Ovary (tissue), 9 donors: ENCODE results near the gene PARVA. TPM values are rescaled to one million over a fixed set of nuclear protein-coding genes. Genes with fewer than 3 reads are reported as not detected.

Experiments used
- DNase-seq, 5 donors: peaks; one replicate each; pipeline ENCODE4 v3.0.0-alpha.2; 2019 to 2020
- H3K27ac ChIP-seq, 2 donors: fragments of 200-600 bp; one replicate each; pipeline versions ENCODE4 v1.5.1 to v1.8.0; 2019 to 2022
- H3K27me3 ChIP-seq: fragments of 200-600 bp; one replicate; pipeline ENCODE4 v1.8.0; 2022
- H3K36me3 ChIP-seq: fragments of 200-600 bp; sonication (generic); one replicate; pipeline ENCODE4 v1.5.1; 2019
- H3K4me1 ChIP-seq: one replicate; pipeline ENCODE4 v1.8.1; 2013; ENCODE audit warnings: mild to moderate bottlenecking, moderate library complexity; ENCODE audit not compliant: insufficient read depth
- H3K4me3 ChIP-seq: fragments of 200-600 bp; sonication (generic); one replicate; pipeline ENCODE4 v1.5.1; 2017
- H3K9me3 ChIP-seq, 2 donors: fragments of 200-600 bp in 1 of 2; sonication (generic) in 1 of 2; one replicate each; pipeline versions ENCODE4 v1.5.1 to v1.8.1; 2013 to 2019; ENCODE audit warnings: mild to moderate bottlenecking in 1 of 2, moderate library complexity in 1 of 2
- CTCF ChIP-seq, 3 donors: fragments of 450-650 bp in 2 of 3; fragments of 200-600 bp in 1 of 3; IDR thresholded peaks; one replicate each; pipeline versions ENCODE4 v1.5.1 to v1.8.0; 2016 to 2022; ENCODE audit warnings: antibody characterized with exemption in 3 of 3, mild to moderate bottlenecking in 1 of 3
- EP300 ChIP-seq: sonication (generic); formaldehyde crosslinking; IDR thresholded peaks from one replicate; pipeline ENCODE4 v1.6.1; 2017; ENCODE audit warnings: antibody characterized with exemption
- POLR2A ChIP-seq: fragments of 450-650 bp; IDR thresholded peaks from one replicate; pipeline ENCODE4 v1.6.1; 2017; ENCODE audit warnings: antibody characterized with exemption, mild to moderate bottlenecking, moderate library complexity
- WGBS, 3 donors: extraction: QIAGEN DNeasy Blood & Tissue Kit in 1 of 3; methylation state at CpG; one replicate each; pipeline versions ENCODE4 v1.1.5 to v1.1.7; 2013 to 2017; 5-methylcytosine and 5-hydroxymethylcytosine counted together
- intact Hi-C, 4 donors: fragments of 100-400 bp; cut with DNase I; formaldehyde crosslinking; loops; one replicate each; pipeline versions ENCODE4 v1.11.0 to v1.15.1; 2022 to 2023
- polyA plus RNA-seq, 2 donors: library from polyadenylated mRNA; stranded (reverse); fragments of 200-250 nt in 1 of 2; fragments of 350-450 nt in 1 of 2; fragmentation: Illumina TruSeq in 1 of 2; extraction: RNeasy Lipid Tissue Mini Kit (QIAGEN cat#74804) in 1 of 2; gene quantifications; one replicate each; pipeline ENCODE4 v1.2.3, GENCODE V29; 2013 to 2014
- total RNA-seq, 7 donors: library from RNA; depleted of rRNA in 2 of 7; stranded (reverse); fragments of >200 nt in 2 of 7; fragmentation: NEBNext Ultra II Directional in 3 of 7; extraction: Animal tissue kit (Norgen Biotek cat#: 25700) in 3 of 7; gene quantifications; one replicate each; pipeline versions ENCODE4 v1.1.0 to v1.2.4, GENCODE V29; 2016 to 2023
- donor health status: DM: no; HTN: no; CAD: no; lungs with moderate emphysema.
- donor health status: DM: no; HTN: no; CAD: no.
- donor health status: Bipolar disorder and iron deficiency.
- donor health status: DM: yes; HTN: yes; CAD: no.
- donor health status: DM: no; HTN: no; CAD: no.
- donor health status: DM: yes; HTN: yes; CAD: no.

Gene PARVA
- total and polyA plus RNA-seq, 9 donors, result 28.4 to 126 (median 89.8) TPM

- Histone ChIP-seq H3K27ac (no peak overlapping the region), H3K27me3 (no peaks in the 10 kb centered on the region), H3K36me3 (no peaks in the 10 kb centered on the region), H3K4me3 (no peak overlapping the region), H3K9me3 (no peaks in the 10 kb centered on the region), H3K4me1 (peaks cover 12% of the 10 kb centered on the region)
- WGBS, 3 donors, result 84 to 90% (median 88%) methylated on average over 3 of the region's 3 CpGs
- DNase-seq, result no peak
- intact Hi-C loops, result no loop called here
- TF ChIP-seq CTCF (IDR thresholded peaks at IDR 0.05), result no peak
- no peak for TF ChIP-seq POLR2A
- no peak for TF ChIP-seq EP300
Measured at GRCh38 chr11:12560362-12560761, 183.0 kb downstream of the PARVA start.

- peaks cover 12% of the 10 kb centered on the region for H3K4me1 ChIP-seq
- H3K27ac ChIP-seq, result no peak overlapping the region
- TF ChIP-seq CTCF (IDR thresholded peaks at IDR 0.05) (no peak), POLR2A (no peak), EP300 (no peak)
- no peaks in the 10 kb centered on the region for H3K9me3 ChIP-seq
- intact Hi-C loops, result no loop called here
- DNase-seq, result no peak
- WGBS, 3 donors, result 52 to 75% (median 55%) methylated on average over 2 of the region's 2 CpGs
- H3K36me3 ChIP-seq, result no peaks in the 10 kb centered on the region
- no peak overlapping the region for H3K4me3 ChIP-seq
- no peaks in the 10 kb centered on the region for H3K27me3 ChIP-seq
Measured at GRCh38 chr11:12560861-12561260, 183.5 kb downstream of the PARVA start.

- intact Hi-C loops, result no loop called here
- Histone ChIP-seq H3K27me3 (no peaks in the 10 kb centered on the region), H3K36me3 (no peaks in the 10 kb centered on the region), H3K27ac (no peak overlapping the region), H3K4me1 (peaks cover 1% of the 10 kb centered on the region), H3K4me3 (no peak overlapping the region), H3K9me3 (no peaks in the 10 kb centered on the region)
- no peak for DNase-seq
- TF ChIP-seq CTCF (IDR thresholded peaks at IDR 0.05) (no peak), POLR2A (no peak), EP300 (no peak)
Measured at GRCh38 chr11:12564012-12564411, 186.6 kb downstream of the PARVA start.

GRCh38 chr11:12565406-12565805 lies 188.0 kb downstream of the PARVA start:
- no peaks in the 10 kb centered on the region for H3K27me3 ChIP-seq
- no peaks in the 10 kb centered on the region for H3K9me3 ChIP-seq
- peaks cover 1% of the 10 kb centered on the region for H3K4me1 ChIP-seq
- TF ChIP-seq POLR2A (no peak), EP300 (no peak), CTCF (IDR thresholded peaks at IDR 0.05) (no peak)
- no peak overlapping the region for H3K27ac ChIP-seq
- no peak for DNase-seq
- no peak overlapping the region for H3K4me3 ChIP-seq
- H3K36me3 ChIP-seq, result no peaks in the 10 kb centered on the region
- intact Hi-C loops, result no loop called here
- 68 to 94% (median 80%) methylated on average over 3 of the region's 3 CpGs for WGBS, 3 donors
